GM21528 (cell line): Measurements from ENCODE around the gene SPTBN5.

Experiments
- ATAC-seq: cut with Tn5 transposase; IDR thresholded peaks from one replicate; pipeline ENCODE4 v1.9.1; 2021; ENCODE audit warnings: mild to moderate bottlenecking, moderate library complexity; ENCODE audit not compliant: unreplicated experiment, low FRiP score

SPTBN5 gene

DNA sequence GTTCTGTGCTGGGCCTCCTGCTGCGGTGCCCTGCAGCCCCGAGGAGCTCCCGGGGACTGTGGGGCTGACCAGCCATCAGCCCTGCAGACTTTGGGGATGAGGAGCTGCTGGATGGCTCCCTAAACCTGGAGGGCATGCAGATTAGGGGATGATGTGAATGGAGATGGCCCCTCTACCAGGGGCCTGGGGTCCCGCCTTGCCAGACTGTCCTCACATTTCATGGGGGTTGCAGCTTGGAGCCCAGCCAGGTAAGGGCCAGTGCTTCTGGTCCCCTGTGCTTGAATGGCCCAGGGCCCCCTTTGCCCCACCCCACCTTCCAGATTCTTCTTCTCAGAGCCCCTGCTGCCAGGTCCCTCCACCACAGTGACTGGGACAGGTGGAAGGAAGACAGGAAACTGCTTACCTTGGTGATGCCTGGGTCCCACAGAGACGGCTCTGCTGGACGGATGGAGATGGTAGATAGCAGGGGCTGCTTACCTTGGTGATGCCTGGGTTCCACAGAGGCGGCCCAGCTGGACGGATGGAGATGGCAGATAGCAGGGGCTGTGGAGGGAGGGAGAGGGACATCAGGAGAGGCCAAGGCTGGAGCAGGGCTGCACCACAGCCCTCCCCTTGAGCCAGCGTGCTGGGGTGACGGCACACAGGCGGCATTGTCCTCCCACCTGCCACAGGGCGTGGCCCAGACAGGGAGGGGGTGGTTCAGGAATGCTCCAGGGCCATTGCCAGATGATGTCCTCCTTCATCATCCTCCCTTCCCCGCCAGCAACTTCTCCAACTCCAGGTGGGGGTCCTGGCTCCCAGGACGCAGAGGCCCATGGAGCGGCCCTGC, at the start of gene SPTBN5:
Gene SPTBN5, minus strand, starts transcription at position 632 of the 829 bp plus-strand sequence. Its CDS starts 556 bp downstream, at position 76.
- no peak for ATAC-seq

DNA sequence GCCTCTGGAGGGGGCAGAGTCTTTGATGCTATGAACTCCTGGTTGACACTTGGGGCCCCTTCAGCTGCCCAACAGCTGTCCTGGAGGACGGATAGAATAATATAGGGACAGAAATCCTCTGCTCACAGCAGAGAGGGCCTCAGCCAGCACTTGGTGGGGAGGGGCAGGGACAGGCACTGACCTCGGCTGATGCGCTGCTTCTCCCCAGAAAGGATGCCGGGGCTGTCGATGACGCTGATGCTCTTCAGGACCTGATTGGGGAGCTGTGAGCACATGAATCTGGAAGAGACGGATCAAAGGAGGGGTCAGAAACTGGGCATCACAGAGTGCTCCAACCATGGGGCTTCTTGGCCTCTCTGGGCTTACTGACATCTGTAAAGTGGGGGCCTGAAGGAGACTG, 49.0 kb upstream of the SPTBN5 start:
- ATAC-seq, result no peak

DNA sequence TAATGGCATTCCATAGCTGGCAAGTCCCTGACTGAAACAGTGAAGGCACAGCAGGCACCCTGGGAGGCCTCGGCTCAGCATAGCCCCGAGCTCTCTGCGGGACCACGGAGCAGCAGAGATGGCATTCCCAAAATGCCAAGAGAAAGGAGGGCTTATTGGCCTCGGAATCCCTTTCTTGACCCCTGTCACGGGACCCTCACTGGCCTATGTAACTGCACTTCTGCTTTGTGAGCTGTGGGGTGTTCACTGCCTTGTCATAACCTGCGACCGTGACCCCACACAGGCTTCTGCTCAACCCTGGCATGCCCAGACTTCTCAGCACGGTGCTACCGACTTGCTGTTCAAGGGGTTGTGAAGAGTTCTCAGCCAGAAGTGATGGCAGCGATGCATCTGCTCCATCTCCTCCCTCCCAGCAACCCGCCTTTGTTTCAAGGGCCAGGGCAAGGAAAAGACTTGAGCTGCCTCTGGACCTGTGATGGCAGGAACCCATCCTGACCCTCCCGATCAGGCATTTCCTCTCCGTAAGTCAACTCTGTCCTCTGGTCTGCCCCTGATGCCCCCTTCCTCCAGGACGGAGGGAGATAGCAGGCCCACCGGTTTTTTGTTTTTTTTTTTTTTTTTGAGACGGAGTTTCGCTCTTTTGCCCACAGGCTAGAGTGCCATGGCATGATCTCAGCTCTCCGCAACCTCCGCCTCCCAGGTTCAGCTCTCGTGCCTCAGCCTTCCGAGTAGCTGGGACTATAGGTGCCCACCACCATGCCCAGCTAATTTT, 48.0 kb upstream of the SPTBN5 start:
- no peak for ATAC-seq

DNA sequence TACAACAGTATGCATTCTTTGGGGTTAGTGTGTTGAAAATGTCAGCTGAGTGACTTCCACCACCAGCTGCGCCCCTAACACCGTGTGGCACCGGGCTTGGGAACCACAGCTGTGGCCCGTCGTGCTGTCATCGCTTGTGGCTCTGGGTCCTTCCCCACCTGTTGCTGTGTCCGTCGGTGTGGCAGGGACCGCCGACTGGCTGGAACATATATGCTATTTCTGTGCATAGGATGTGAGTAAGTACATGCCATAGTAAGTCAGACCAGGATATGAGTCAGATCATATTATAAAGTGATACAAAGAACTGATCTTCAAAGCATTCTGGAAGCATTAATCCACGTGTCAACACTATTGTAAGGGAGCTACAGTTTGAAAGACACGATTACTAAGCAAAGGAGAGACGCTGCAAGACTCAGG, 46.6 kb upstream of the SPTBN5 start:
- no peak for ATAC-seq

DNA sequence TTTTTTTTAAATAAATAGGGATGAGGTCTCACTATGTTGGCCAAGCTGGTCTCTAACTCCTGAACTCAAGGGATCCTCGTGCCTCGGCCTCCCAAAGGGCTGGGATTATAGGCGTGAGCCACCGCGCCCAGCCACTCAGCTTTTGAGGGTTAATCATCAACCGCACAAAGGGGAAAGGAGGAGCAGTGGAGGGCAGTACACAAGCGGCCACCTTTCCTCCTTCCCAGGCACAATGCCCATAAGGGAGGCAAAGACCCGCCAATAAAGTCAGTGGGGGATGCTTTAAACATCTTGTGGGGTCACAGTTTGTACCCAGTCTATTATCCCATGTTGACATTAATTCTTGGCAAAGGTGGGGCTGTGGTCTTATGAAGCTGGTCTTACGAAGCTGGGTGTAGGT, 46.1 kb upstream of the SPTBN5 start:
- ATAC-seq, result no peak

DNA sequence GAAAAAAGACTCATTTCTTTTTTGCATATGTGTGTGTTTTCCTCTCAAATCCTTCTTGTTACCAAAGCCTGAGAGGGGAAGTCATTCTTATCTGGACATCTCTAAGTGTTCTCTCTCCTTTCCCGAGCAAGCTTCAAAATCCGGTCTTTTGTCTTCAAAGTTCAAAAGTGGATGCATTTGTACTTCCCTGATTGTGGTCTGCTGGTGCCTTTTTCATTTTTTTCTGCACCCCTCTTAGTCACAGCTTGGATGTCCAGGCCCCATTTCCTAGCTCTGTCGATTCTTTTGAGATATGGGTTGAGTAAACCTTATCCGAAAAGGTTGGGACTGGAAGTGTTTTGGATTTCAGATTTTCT, 43.7 kb upstream of the SPTBN5 start:
- ATAC-seq, result no peak

DNA sequence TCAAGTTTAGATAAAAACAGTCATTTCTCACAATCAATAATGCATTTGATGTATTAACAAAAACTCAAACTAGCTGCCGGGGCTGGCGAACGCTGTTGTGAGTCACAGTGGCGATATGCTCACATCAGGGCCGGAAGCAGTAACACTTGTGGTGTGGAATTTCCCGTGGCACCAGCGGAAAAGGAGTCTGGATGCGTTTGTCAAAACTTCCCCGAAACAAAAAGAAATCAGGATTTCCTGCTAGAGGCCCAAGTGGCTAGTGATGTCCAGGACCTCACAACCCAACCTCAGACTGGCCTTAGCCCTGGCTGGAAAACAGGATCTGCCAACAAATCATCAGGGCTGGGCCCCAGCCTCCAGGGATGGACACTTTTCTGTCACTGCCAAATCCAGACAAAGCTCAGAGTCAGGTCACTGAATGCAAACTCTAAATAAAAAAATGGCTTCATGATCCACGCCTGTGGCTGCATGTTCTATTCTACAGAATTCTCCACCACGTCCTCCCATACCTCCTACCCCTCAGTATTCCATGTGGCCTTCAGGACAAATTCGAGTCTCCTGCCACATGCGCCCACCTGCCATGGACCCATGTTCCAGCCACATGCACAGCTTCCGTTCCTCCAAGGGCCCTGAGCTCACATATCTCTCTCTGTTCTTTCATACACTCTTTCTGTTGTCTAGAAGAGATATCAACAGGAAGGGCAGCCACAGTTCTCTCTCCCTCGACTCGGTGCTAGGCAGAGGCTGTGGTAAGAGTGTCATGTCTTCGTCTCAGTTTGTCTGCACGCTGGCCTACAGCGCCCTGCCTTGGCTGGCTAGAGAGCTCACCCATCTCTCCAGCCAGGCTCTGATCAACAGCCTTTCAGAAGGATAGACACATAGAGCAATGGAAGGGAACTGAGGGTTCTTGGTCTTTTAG, 43.1 kb upstream of the SPTBN5 start:
- ATAC-seq, result no peak

DNA sequence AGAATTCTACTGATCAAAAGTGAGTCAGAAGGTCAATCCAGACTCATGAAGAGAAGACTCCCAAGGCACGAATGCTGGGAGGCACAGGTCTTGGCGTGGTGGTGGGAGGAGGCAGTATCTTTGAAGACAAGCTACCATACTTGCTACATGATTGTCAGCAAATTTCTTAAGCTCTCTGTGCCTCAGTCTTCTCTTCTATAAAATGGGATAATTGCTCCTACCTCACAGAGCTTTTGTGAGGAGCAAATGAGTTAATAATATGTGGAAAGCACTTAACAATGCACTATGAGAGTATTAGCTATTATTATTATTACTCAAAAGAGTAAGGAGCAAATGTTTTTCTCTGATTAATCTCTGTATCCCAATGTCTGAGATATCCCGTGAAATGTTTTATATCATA, 42.3 kb upstream of the SPTBN5 start:
- ATAC-seq, result no peak

DNA sequence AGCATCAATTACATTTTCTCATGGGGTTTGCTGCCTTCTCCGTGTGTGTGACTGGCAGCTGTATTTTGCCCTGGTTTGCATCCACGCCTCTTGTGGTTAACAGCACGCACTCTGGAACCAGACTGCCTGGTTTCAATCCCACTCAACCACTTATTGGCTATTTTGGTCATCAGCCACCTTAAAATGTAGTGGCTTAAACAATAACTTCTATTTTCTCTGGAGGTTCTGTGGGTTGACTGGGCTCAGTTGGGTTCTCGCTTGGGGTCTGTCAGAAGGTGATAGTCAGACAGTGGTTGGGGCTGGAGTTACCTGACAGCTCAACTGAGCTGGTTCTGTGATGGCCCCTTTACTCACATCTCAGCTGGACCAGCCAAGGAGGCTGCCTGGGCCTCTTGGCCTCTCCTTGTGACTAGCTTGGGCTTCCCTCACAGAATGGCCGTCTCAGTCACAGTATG, 41.7 kb upstream of the SPTBN5 start:
- no peak for ATAC-seq

DNA sequence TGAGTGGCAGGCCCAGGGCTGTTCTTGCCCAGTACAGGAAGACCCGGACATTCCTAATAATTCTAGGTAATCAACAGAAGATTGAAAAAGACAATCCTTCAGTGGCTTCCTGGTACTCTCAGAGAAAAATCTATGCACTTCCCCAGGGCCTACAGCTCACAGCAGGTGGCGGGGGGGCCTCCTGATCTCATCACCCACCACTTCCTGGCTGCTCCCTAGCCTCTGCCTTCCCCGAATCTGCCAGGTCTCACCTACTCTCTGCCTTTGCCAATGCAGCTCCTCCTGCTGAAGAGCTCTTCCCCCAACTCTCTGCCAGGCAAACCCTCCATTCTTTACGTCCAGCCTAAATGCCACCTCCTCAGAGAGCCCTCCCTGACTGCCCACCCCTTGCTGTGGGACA, 41.0 kb upstream of the SPTBN5 start:
- ATAC-seq, result no peak

DNA sequence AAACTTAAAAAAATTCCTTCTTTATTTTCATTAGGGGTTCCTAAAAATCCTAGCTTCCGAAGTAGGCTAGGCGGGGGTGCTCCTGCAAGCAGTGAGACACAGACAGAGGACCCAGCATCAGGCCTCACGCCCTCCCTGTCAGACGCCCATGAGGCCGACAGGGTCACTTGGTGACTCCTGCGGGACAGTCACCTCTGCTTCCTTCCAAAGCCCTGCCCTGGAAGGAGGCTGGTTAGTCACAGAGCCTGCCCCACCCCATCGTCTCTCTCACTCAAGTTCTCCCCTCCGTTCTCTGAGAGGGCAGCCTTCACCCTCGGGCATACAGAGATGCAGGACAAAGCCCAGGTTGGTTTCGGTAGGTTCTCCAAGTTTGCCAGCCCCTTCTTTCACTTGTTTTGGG, 39.9 kb upstream of the SPTBN5 start:
- no peak for ATAC-seq

DNA sequence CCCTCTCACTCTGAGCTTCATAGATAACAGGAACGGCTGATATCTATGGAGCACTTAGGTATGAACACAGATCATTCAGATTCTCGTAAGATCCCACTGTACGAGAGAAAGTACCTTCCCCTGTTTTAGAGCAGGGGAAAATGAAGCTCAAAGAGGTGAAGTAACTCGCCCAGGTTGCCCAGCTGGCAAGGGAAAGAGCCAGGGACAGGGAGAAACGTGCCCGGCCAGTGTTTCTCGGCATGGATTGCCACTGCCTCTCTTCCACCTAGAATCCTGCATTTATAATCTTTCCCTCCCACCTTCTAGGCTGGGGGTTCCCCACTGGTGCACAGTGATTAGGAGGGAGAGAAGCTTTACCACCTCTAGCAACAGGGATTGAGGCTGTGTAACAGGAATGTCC, 39.5 kb upstream of the SPTBN5 start:
- no peak for ATAC-seq

DNA sequence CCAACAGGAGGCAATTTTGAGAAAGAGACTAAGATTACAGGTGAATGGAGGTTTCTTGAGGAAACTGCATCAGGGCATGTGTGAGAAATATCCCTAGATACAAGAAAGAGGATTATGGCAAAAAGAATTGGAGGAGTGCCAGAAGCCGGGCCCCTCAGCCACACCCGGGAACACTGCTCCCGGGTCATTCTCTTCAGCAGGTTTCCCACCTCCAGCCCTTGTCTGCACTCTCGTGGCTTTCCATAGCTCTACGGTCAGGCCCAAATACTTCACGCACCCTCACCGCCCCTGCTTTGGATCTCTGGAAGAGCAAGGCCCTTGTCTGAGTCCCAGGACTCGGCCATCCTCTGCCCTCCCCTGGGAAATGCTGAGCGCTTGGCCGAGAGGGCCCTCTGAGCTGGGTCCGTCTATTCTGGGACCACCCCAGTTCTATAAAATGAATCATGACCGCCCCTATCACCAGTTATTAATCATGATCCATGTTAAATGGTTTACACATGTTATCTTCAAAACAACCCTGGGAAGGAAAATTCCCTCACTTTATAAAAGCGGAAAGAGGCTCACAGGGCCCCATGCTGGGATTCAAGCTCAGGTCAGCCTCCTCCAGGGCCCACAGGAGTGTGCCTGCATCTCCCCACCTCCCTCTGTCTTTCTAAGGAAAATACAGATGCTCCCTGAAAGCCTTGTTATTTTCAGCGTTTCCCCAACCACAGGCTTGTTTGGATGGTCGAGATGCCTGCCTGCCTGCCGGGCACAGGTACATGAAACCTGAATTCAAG, 38.8 kb upstream of the SPTBN5 start:
- no peak for ATAC-seq

DNA sequence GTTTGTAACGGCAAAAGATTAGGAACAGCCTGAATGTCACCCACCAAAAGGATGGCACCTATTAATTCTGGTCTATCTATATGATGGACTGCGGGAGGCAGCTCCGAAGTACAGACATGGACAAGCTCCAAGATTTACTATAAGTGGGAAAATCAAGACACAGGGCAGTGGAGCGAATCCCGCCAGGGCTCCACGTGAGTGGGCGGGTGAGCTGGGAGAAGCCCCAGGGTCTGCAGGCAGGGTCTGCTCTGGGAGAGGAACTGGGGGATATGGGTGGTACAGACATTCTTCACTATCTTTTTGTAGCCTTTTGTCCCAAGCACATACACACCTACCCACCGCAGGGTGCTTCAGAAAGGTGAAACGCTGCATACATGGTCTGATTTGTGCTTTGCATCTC, 38.2 kb upstream of the SPTBN5 start:
- ATAC-seq, result no peak

DNA sequence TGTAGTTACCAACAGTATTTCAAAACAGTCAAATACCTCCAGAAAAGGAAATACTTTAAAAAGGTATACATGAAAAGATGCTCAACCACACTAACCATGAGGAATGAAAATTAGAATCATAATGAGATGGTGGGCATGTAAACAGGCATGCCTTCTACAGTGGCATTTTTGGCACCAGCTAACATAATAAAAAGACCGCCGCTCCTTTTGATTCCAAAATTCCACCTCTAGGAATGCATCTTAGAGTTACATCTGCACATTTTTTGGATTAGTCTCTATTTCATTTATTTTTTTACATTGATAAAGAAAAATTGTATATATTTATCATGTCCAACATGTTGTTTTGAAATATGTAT, 37.0 kb upstream of the SPTBN5 start:
- ATAC-seq, result no peak

DNA sequence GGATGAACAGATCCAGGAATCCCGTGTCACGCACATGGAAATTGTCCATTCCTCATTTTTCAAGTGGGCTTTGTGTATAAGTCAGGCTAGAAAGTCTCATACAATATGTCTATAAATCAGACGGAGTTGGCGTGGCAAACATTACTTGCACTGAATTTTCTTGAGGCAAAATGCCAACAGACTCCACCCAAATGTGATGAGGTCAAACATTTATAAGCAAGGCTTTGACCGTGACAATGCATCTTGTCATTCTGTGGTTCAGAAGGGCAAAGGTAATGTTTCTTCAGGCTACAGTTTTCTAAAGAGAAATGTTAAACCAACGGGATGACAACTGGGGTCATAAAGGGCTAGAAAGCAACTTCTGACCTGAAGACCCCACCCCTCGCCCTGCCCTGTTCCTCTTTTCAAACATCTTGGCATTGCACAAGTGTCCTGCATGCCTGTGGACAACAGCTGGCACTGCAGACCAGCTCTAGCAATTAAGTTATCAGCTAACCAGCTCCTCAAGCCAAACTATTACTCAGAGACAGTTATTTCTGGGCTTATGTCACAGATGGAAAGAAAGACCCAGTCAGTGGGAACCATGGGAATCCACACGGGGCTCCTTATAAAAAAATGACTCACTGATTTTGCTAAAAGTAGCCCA, 36.5 kb upstream of the SPTBN5 start:
- no peak for ATAC-seq

DNA sequence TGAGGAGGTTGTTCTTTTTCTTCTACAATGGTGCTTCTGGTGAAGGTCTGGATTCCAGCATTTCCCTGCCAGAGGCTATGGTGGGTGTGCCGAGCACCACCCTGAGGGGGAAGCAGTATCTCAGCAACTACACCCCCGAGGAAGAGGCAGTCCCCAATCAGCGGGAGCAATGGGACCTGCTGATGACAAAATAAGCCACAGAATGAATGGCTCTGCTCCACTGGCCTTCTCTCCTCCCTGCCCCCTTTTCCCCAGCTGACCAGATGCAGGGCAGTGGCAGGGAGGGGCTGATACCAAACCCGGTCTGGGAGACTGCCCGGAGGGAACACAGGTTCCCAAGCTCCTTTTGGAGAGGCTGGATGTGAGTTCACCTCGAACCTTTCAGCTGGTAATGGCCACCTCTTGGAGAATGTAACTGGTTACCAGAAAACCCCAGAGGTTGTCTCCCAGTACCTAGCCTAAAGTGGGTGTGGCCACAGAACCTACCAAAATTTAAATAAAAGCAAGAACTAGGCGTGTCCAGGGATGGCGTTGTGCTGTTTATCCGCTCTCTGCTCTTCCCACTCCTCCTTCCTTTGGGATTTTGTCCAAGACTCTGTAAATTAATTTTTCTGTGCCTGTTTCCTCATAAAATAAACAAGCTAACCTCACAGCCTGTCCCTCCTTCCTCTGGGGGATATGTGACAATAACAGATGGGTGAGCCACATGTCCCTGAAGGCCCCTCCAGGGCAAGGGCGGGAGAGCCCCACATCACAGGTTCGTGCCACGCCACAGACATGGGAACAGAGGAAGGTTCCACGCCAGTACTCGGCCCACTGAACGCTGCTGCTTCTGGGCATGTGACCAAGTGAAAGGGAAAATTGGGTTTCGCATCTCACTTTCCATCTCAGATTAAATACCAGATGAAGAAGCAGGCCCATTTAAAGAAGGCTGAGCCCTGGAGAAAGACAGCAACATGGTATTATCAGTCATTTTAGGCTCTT, 35.1 kb upstream of the SPTBN5 start:
- peak; percentile 46 for ATAC-seq

DNA sequence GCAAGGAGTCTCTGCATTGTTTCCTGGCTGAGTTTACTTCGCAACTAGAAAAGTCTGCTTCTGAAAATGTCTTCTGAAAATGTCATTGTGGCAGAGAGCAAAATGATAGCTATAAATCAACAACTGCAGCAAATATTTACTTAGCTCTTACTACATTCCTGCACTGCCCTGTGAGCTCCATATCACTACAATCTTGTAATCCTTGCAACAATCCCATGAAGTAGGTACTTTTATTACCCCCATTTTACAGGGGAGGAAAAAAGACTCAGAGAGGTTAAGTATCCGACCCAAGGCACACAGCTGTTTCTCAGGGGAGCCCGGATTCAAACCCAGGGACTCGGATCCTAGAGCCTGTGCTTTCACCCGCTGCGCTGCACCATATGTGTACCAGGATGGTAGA, 34.2 kb upstream of the SPTBN5 start:
- ATAC-seq, result no peak

DNA sequence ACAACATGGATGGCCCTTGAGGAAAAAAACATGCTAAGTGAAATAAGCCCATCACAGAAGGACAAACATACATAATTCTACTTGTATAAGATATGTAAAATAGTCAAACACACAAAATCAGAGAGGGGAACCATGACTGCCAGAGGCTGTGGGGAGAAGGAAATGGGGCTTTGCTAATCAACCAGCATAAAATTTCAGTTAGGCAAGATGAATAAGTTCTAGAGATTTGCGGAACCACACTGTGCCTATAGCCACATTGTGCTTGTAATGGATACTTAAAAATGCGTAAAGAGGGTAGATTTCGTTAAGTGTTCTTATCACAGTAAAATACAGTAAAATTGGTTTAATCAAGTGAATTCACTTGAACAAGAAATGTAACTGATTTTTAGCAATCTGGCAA, 33.7 kb upstream of the SPTBN5 start:
- ATAC-seq, result no peak
